H9 (cell line): ENCODE measurements around the gene ANKS1B. TPM values are rescaled to one million over a fixed set of nuclear protein-coding genes. Genes with fewer than 3 reads are reported as not detected.

Source experiments
- DNase-seq: peaks from one replicate; pipeline ENCODE4 v3.0.0-alpha.2; 2017
- H2AFZ ChIP-seq: one replicate; pipeline ENCODE4 v1.6.1; 2013; ENCODE audit warnings: mild to moderate bottlenecking, low read length, control low read depth, moderate library complexity
- H2AK5ac ChIP-seq: 2 replicates; pipeline ENCODE4 v1.6.1; 2013; ENCODE audit warnings: low read length, control low read depth, mixed read lengths; ENCODE audit not compliant: insufficient read length
- H2BK120ac ChIP-seq: one replicate; pipeline ENCODE4 v1.6.1; 2013; ENCODE audit warnings: low read depth, mild to moderate bottlenecking, low read length, control low read depth, inconsistent platforms; ENCODE audit not compliant: poor library complexity, severe bottlenecking
- H2BK12ac ChIP-seq: 2 replicates; pipeline ENCODE4 v1.6.1; 2013; ENCODE audit warnings: low read length, control low read depth, mixed read lengths, low read depth; ENCODE audit not compliant: insufficient read length
- H2BK15ac ChIP-seq: 2 replicates; pipeline ENCODE4 v1.6.1; 2013; ENCODE audit warnings: low read depth, low read length, control low read depth
- H2BK20ac ChIP-seq: one replicate; pipeline ENCODE4 v1.6.1; 2013; ENCODE audit warnings: low read depth, mild to moderate bottlenecking, low read length, control low read depth, inconsistent platforms; ENCODE audit not compliant: poor library complexity, severe bottlenecking
- H2BK5ac ChIP-seq: 2 replicates; pipeline ENCODE4 v1.6.1; 2013; ENCODE audit warnings: low read length, control low read depth, mixed read lengths; ENCODE audit not compliant: insufficient read length
- H3K14ac ChIP-seq: 2 replicates; pipeline ENCODE4 v1.6.1; 2013; ENCODE audit warnings: low read length, control low read depth; ENCODE audit not compliant: insufficient read depth
- H3K18ac ChIP-seq: 2 replicates; pipeline ENCODE4 v1.6.1; 2013; ENCODE audit warnings: low read depth, mild to moderate bottlenecking, mixed read lengths, low read length, control low read depth; ENCODE audit not compliant: insufficient read length
- H3K23ac ChIP-seq: 2 replicates; pipeline ENCODE4 v1.6.1; 2013; ENCODE audit warnings: low read length, control low read depth, mixed read lengths, low read depth; ENCODE audit not compliant: insufficient read length
- H3K23me2 ChIP-seq: 2 replicates; pipeline ENCODE4 v1.6.1; 2013; ENCODE audit warnings: low read depth, mild to moderate bottlenecking, mixed read lengths, low read length, control low read depth; ENCODE audit not compliant: insufficient read length, poor library complexity, severe bottlenecking
- H3K27ac ChIP-seq: 2 replicates; pipeline ENCODE4 v1.5.1; 2013; ENCODE audit warnings: low read length, control low read depth, mixed read lengths, low read depth; ENCODE audit not compliant: insufficient read length
- H3K27me3 ChIP-seq: 2 replicates; pipeline ENCODE4 v1.6.1; 2013; ENCODE audit warnings: low read length, control low read depth, inconsistent platforms; ENCODE audit not compliant: insufficient read depth
- H3K4ac ChIP-seq: 2 replicates; pipeline ENCODE4 v1.6.1; 2013; ENCODE audit warnings: low read depth, mild to moderate bottlenecking, control low read depth, inconsistent platforms, low read length, moderate library complexity
- H3K4me1 ChIP-seq: 2 replicates; pipeline ENCODE4 v1.6.1; 2013; ENCODE audit warnings: low read length, control low read depth, inconsistent platforms; ENCODE audit not compliant: insufficient read depth
- H3K4me2 ChIP-seq: 2 replicates; pipeline ENCODE4 v1.6.1; 2013; ENCODE audit warnings: low read length, control low read depth, mixed read lengths; ENCODE audit not compliant: insufficient read length, insufficient read depth
- H3K56ac ChIP-seq: 2 replicates; pipeline ENCODE4 v1.6.1; 2013; ENCODE audit warnings: low read depth, mild to moderate bottlenecking, mixed read lengths, low read length, control low read depth; ENCODE audit not compliant: insufficient read length
- H3K79me1 ChIP-seq: 2 replicates; pipeline ENCODE4 v1.6.1; 2013; ENCODE audit warnings: low read depth, mild to moderate bottlenecking, moderate library complexity, low read length, control low read depth, inconsistent platforms; ENCODE audit not compliant: insufficient read depth, poor library complexity, severe bottlenecking
- H3K79me2 ChIP-seq: 2 replicates; pipeline ENCODE4 v1.6.1; 2013; ENCODE audit warnings: low read length, control low read depth, inconsistent platforms; ENCODE audit not compliant: insufficient read depth
- H3K9ac ChIP-seq: 2 replicates; pipeline ENCODE4 v1.6.1; 2013; ENCODE audit warnings: low read length, control low read depth, mixed read lengths; ENCODE audit not compliant: insufficient read length; ENCODE audit errors: extremely low read depth
- H3K9me3 ChIP-seq: one replicate; pipeline ENCODE4 v1.6.1; 2013; ENCODE audit warnings: low read depth, low read length, inconsistent platforms; ENCODE audit not compliant: control insufficient read depth
- H3T11ph ChIP-seq: one replicate; pipeline ENCODE4 v1.6.1; 2013; ENCODE audit warnings: mild to moderate bottlenecking, low read length, control low read depth, inconsistent platforms
- H4K20me1 ChIP-seq: one replicate; pipeline ENCODE4 v1.6.1; 2013; ENCODE audit not compliant: control insufficient read depth, insufficient read length, insufficient read depth
- H4K5ac ChIP-seq: 2 replicates; pipeline ENCODE4 v1.6.1; 2013; ENCODE audit warnings: low read depth, mild to moderate bottlenecking, mixed read lengths, low read length, control low read depth; ENCODE audit not compliant: insufficient read length
- H4K8ac ChIP-seq: replicated peaks from 2 replicates; pipeline ENCODE4 v1.6.1; 2013; ENCODE audit warnings: low read length, control low read depth, mixed read lengths, low read depth; ENCODE audit not compliant: insufficient read length
- H4K91ac ChIP-seq: 2 replicates; pipeline ENCODE4 v1.6.1; 2013; ENCODE audit warnings: low read depth, mild to moderate bottlenecking, moderate library complexity, mixed read lengths, low read length, control low read depth; ENCODE audit not compliant: insufficient read length
- H3K27ac Mint-ChIP-seq, 3 experiments: 2 replicates in 2 of 3; 3 replicates in 1 of 3; pipeline ENCODE4 v1.8.0; 2020 to 2021; ENCODE audit warnings: mixed read lengths in 3 of 3, mild to moderate bottlenecking in 1 of 3, moderate library complexity in 1 of 3
- H3K27me3 Mint-ChIP-seq: 2 replicates; pipeline ENCODE4 v1.8.0; 2021; ENCODE audit warnings: low read depth, mild to moderate bottlenecking, moderate library complexity, mixed read lengths
- H3K36me3 Mint-ChIP-seq, 3 experiments: 2 replicates in 2 of 3; 3 replicates in 1 of 3; pipeline ENCODE4 v1.8.0; 2020 to 2021; ENCODE audit warnings: low read depth in 3 of 3, mixed read lengths in 3 of 3; ENCODE audit not compliant: insufficient read depth in 1 of 3
- H3K4me1 Mint-ChIP-seq, 2 experiments: 2 replicates each; pipeline ENCODE4 v1.8.0; 2020; ENCODE audit warnings: mixed read lengths in 2 of 2
- H3K4me3 Mint-ChIP-seq, 2 experiments: 2 replicates in 1 of 2; 3 replicates in 1 of 2; pipeline ENCODE4 v1.8.0; 2020 to 2021; ENCODE audit warnings: mild to moderate bottlenecking in 2 of 2, mixed read lengths in 2 of 2, moderate library complexity in 1 of 2
- H3K9me3 Mint-ChIP-seq, 2 experiments: 2 replicates in 1 of 2; 3 replicates in 1 of 2; pipeline ENCODE4 v1.8.0; 2020; ENCODE audit warnings: mild to moderate bottlenecking in 2 of 2, mixed read lengths in 2 of 2, moderate library complexity in 1 of 2
- CTCF ChIP-seq: fragments of 200-600 bp; sonication (generic); conservative IDR thresholded peaks from 3 replicates; pipeline ENCODE4 v1.8.0; 2021; ENCODE audit warnings: antibody characterized with exemption, mild to moderate bottlenecking
- WGBS: extraction: QIAGEN DNeasy Blood & Tissue Kit; methylation state at CpG from one replicate; pipeline ENCODE4 v1.1.7; 2013; ENCODE audit warnings: missing lambda C conversion rate, low lambda C conversion rate, mixed read lengths; ENCODE audit not compliant: insufficient read length; ENCODE audit errors: extremely low coverage; 5-methylcytosine and 5-hydroxymethylcytosine counted together
- total RNA-seq: library from RNA; stranded (reverse); gene quantifications from 2 replicates; pipeline ENCODE4 v1.2.1, GENCODE V29; 2021

The ANKS1B gene
- total RNA-seq, 1 experiment from 2014 or later, result 4.1 TPM

- no peak overlapping the region for H2BK5ac ChIP-seq
- no peak overlapping the region for H3T11ph ChIP-seq
- H3K14ac ChIP-seq, result no peak overlapping the region
- H3K56ac ChIP-seq, result no peak overlapping the region
- no peak for TF ChIP-seq CTCF
- no peak overlapping the region for H2BK120ac ChIP-seq
- H3K18ac ChIP-seq, result no peak overlapping the region
- H4K8ac ChIP-seq, result no peak overlapping the region
- Mint-ChIP-seq H3K36me3 (no peaks in the 10 kb centered on the region), H3K4me3 (no peak overlapping the region), H3K27ac (no peak overlapping the region), H3K9me3 (no peaks in the 10 kb centered on the region), H3K4me1 (no peaks in the 10 kb centered on the region), H3K27me3 (no peaks in the 10 kb centered on the region)
- no peak overlapping the region for H2AK5ac ChIP-seq
- H3K23me2 ChIP-seq, result no peaks in the 10 kb centered on the region
- no peaks in the 10 kb centered on the region for H3K79me1 ChIP-seq
- H2BK12ac ChIP-seq, result no peak overlapping the region
- H4K5ac ChIP-seq, result no peak overlapping the region
- H3K23ac ChIP-seq, result no peak overlapping the region
- no CpG with 5 or more reads among the region's 1 CpG for WGBS
- no peak overlapping the region for H3K27ac ChIP-seq
- no peak for DNase-seq
- no peak overlapping the region for H2AFZ ChIP-seq
- H3K9me3 ChIP-seq, result no peaks in the 10 kb centered on the region
- H3K9ac ChIP-seq, result no peak overlapping the region
- no peak overlapping the region for H2BK20ac ChIP-seq
- no peak overlapping the region for H3K4me2 ChIP-seq
- no peaks in the 10 kb centered on the region for H4K20me1 ChIP-seq
- no peak overlapping the region for H3K4ac ChIP-seq
- H3K27me3 ChIP-seq, result no peaks in the 10 kb centered on the region
- no peak overlapping the region for H2BK15ac ChIP-seq
- H3K79me2 ChIP-seq, result no peaks in the 10 kb centered on the region
- no peaks in the 10 kb centered on the region for H3K4me1 ChIP-seq
- H4K91ac ChIP-seq, result no peak overlapping the region
Measured at GRCh38 chr12:99914206-99914605, 70.5 kb downstream of the ANKS1B start.
